Colonic mucosa (tissue), 4 donors: ENCODE data around the gene S100A4. TPM values are rescaled to one million over a fixed set of nuclear protein-coding genes. Genes with fewer than 3 reads are reported as not detected.
A peak's percentile ranks its signal among the peaks of the same experiment; 100 is the strongest.

Source experiments
- DNase-seq: peaks from one replicate; pipeline ENCODE4 v3.0.0-alpha.2; 2020
- H3K27ac ChIP-seq: fragments of 200-600 bp; one replicate; pipeline ENCODE4 v1.8.0; 2021
- H3K27me3 ChIP-seq: fragments of 200-600 bp; one replicate; pipeline ENCODE4 v1.8.0; 2021
- H3K36me3 ChIP-seq: fragments of 200-600 bp; one replicate; pipeline ENCODE4 v1.8.0; 2021
- H3K4me1 ChIP-seq: fragments of 200-600 bp; one replicate; pipeline ENCODE4 v1.8.0; 2021; ENCODE audit warnings: mild to moderate bottlenecking
- H3K4me3 ChIP-seq: fragments of 200-600 bp; one replicate; pipeline ENCODE4 v1.8.0; 2021
- H3K9ac ChIP-seq, 2 donors: one replicate each; pipeline ENCODE4 v1.7.0; 2013; ENCODE audit warnings: control low read depth in 2 of 2, low read depth in 2 of 2, low read length in 2 of 2
- H3K9me3 ChIP-seq: fragments of 200-600 bp; one replicate; pipeline ENCODE4 v1.8.0; 2021
- CTCF ChIP-seq: fragments of 200-600 bp; IDR thresholded peaks from one replicate; pipeline ENCODE4 v1.8.0; 2022; ENCODE audit warnings: antibody characterized with exemption, mild to moderate bottlenecking
- intact Hi-C: fragments of 100-400 bp; cut with DNase I; formaldehyde crosslinking; loops from one replicate; pipeline ENCODE4 v1.14.1; 2022
- total RNA-seq, 2 donors: library from RNA; stranded (reverse); fragmentation: NEBNext Ultra II Directional in 1 of 2; extraction: Animal tissue kit (Norgen Biotek cat#: 25700) in 1 of 2; gene quantifications; one replicate each; pipeline ENCODE4 v1.2.1, GENCODE V29; 2021
- donor health status: healthy.
- donor health status: DM: no; HTN: no; CAD: no.
- donor health status: DM: no; HTN: no; CAD: no.

S100A4 gene
- total RNA-seq, 2 donors from 2014 or later, result 41.8 to 83.8 TPM

DNA sequence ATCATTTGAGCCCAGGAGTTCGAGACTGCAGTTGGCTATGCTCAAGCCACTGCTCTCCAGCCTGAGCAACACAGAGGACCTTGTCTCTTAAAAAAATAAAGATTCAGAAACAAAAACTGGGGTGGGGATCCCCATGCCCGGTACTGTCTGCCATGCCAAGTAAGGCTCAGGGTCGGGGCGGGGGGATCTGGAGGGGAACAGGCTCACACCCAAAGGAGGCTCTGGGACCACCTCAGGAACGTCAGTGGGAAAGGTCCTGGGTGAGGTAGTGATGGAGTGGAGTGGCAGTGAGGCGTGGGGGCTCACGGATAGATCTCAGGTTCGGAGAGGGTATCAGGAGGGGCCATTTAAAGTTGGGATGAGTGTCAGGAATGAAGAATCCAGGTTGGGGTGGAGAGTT lies 765 bp upstream of the S100A4 start:
- intact Hi-C loops, result no loop called here
- DNase-seq, result no peak
- Histone ChIP-seq H3K9me3 (no peaks in the 10 kb centered on the region), H3K27me3 (no peaks in the 10 kb centered on the region), H3K9ac (peak overlapping the region in 1 of 2 donors; percentile 23), H3K27ac (peak overlapping the region; percentile 91), H3K4me3 (no peak overlapping the region), H3K36me3 (no peaks in the 10 kb centered on the region), H3K4me1 (peaks cover 32% of the 10 kb centered on the region)
- no peak for TF ChIP-seq CTCF

GRCh38 chr1:153544453-153545066 lies 1.0 kb downstream of the S100A4 start:
- Histone ChIP-seq H3K27me3 (no peaks in the 10 kb centered on the region), H3K36me3 (no peaks in the 10 kb centered on the region), H3K4me1 (peaks cover 32% of the 10 kb centered on the region), H3K9ac (peak overlapping the region; percentile 68 to 77), H3K4me3 (peak overlapping the region; percentile 32), H3K27ac (peak overlapping the region; percentile 91), H3K9me3 (no peaks in the 10 kb centered on the region)
- DNase-seq, result no peak
- intact Hi-C loops, result no loop called here
- no peak for TF ChIP-seq CTCF

DNA sequence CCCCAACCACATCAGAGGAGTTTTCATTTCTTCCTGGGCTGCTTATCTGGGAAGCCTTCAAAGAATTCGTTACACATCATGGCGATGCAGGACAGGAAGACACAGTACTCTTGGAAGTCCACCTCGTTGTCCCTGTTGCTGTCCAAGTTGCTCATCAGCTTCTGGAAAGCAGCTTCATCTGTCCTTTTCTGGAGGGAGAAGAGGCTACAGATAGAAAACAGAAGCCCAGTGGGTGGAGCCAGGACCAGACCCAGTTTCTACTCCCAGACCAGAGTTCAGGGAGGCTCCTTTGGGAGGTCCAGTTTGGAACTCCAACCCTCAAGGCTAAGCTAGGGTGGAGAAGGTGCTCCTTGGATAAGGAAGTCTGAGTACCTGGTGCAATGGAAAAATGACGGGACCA lies 1.9 kb downstream of the S100A4 start:
- Histone ChIP-seq H3K9me3 (no peaks in the 10 kb centered on the region), H3K4me3 (no peak overlapping the region), H3K4me1 (peaks cover 33% of the 10 kb centered on the region), H3K27ac (peak overlapping the region; percentile 91), H3K9ac (peak overlapping the region in 1 of 2 donors; percentile 77), H3K36me3 (no peaks in the 10 kb centered on the region), H3K27me3 (no peaks in the 10 kb centered on the region)
- DNase-seq, result no peak
- no peak for TF ChIP-seq CTCF
- intact Hi-C loops, result no loop called here

DNA sequence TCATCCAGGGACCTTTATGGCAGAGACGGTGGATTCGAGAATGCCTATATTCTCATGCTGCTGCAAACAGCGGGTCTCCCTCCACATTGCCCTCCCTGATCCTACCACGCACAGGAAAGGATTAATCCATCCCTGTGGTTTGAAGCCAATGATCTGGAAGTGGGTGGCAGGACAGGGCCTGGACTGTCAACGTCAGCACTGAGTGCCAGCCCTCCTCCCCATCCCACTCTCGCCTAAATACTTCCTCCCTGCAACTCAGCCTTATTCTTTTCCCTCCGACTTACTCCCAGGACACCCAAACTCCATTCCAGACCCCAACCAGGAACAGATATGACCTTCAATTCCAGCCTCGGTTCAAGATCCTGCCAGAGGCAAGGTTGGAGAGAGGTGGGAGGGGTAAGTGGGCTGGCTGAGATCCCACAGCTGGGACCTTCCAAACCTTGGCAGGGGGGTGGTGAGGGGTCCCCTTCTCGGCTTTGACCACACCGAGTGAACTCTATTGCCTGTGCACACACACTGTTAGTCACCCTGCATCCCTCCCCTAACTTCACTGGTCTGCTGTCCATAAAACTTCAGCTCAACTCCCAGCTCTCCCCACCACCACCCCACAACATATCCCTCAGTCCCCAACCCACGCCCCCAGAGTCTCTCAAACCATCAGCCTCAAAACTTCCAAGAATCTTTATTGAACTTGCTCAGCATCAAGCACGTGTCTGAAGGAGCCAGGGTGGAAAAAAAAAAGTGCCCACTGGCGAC lies 2.5 kb downstream of the S100A4 start:
- no peak for DNase-seq
- H3K27ac ChIP-seq, result no peak overlapping the region

More for the DNA sequence above, 2.5 kb downstream of the S100A4 start:
- Histone ChIP-seq H3K27me3 (no peaks in the 10 kb centered on the region), H3K9ac (no peak overlapping the region), H3K36me3 (no peaks in the 10 kb centered on the region), H3K9me3 (no peaks in the 10 kb centered on the region), H3K4me1 (peaks cover 37% of the 10 kb centered on the region), H3K4me3 (no peak overlapping the region)
- intact Hi-C loops, result no loop called here
- TF ChIP-seq CTCF, result no peak
